SK-N-SH treated with all-trans-retinoic acid at 6 μM for 48 hours (cell line): ENCODE results near the gene SSR2.

ENCODE experiments used
- ARNTL ChIP-seq: fragments of 450-650 bp; formaldehyde crosslinking; IDR thresholded peaks from 2 replicates; pipeline ENCODE4 v1.5.0; 2020; ENCODE audit warnings: low read depth, mild to moderate bottlenecking, moderate library complexity, borderline replicate concordance
- BACH2 ChIP-seq: fragments of 250-450 bp; sonication (Bioruptor Pico); IDR thresholded peaks from 2 replicates; pipeline ENCODE4 v1.9.0; 2021; ENCODE audit warnings: mild to moderate bottlenecking, borderline replicate concordance
- CSDC2 ChIP-seq: fragments of 250-450 bp; sonication (Bioruptor Pico); IDR thresholded peaks from 2 replicates; pipeline ENCODE4 v1.5.0; 2020; ENCODE audit warnings: mild to moderate bottlenecking, moderate library complexity
- ISL1 ChIP-seq: fragments of 250-450 bp; sonication (Bioruptor Pico); IDR thresholded peaks from 2 replicates; pipeline ENCODE4 v2.1.2; 2022; ENCODE audit warnings: mild to moderate bottlenecking, moderate library complexity
- OSR1 ChIP-seq: fragments of 250-450 bp; sonication (Bioruptor Pico); IDR thresholded peaks from 2 replicates; pipeline ENCODE4 v1.8.0; 2022; ENCODE audit warnings: moderate library complexity, mild to moderate bottlenecking, inconsistent platforms
- SNAI2 ChIP-seq: fragments of 250-450 bp; sonication (Bioruptor Pico); IDR thresholded peaks from 2 replicates; pipeline ENCODE4 v1.5.0; 2020; ENCODE audit warnings: mild to moderate bottlenecking, moderate library complexity
- TCF4 ChIP-seq: fragments of 250-450 bp; sonication (Bioruptor Pico); IDR thresholded peaks from 2 replicates; pipeline ENCODE4 v1.8.0; 2021; ENCODE audit warnings: mild to moderate bottlenecking, moderate library complexity, borderline replicate concordance
- ZNF565 ChIP-seq: fragments of 450-650 bp; formaldehyde crosslinking; conservative IDR thresholded peaks from 2 replicates; pipeline ENCODE4 v1.5.0; 2020; ENCODE audit warnings: low read depth, mild to moderate bottlenecking, moderate library complexity
- TF ChIP-seq, protein P1 (sequence below): fragments of 250-450 bp; sonication (Bioruptor Pico); IDR thresholded peaks from 2 replicates; pipeline ENCODE4 v1.5.0; 2020; ENCODE audit warnings: mild to moderate bottlenecking, moderate library complexity

DNA sequence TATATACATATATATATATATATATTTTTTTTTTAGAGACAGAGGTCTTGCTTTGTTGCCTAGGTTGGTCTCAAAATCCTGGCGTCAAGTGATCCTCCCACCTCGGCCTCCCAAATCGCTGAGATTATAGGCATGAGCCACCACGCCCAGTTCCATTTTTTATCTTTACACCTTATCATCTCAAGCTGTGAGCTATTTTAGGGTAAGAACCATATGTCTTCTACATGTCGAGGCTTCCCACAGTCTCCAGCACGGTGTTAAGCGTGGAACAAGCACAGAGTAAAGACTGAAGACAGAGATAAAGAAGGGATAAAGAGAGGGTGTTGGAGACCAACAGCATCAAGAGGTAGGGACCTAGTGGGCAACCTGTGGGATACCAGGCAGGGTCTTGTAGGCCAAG lies 56.6 kb downstream of the SSR2 start:
- TF ChIP-seq ARNTL (CRISPR knock-in tag) (no peak), CSDC2 (no peak), TCF4 (CRISPR knock-in tag) (no peak), SNAI2 (CRISPR knock-in tag) (no peak), ISL1 (CRISPR knock-in tag) (no peak), ZNF565 (CRISPR knock-in tag) (no peak), BACH2 (no peak), OSR1 (CRISPR knock-in tag) (no peak)
- TF ChIP-seq, protein P1, sequence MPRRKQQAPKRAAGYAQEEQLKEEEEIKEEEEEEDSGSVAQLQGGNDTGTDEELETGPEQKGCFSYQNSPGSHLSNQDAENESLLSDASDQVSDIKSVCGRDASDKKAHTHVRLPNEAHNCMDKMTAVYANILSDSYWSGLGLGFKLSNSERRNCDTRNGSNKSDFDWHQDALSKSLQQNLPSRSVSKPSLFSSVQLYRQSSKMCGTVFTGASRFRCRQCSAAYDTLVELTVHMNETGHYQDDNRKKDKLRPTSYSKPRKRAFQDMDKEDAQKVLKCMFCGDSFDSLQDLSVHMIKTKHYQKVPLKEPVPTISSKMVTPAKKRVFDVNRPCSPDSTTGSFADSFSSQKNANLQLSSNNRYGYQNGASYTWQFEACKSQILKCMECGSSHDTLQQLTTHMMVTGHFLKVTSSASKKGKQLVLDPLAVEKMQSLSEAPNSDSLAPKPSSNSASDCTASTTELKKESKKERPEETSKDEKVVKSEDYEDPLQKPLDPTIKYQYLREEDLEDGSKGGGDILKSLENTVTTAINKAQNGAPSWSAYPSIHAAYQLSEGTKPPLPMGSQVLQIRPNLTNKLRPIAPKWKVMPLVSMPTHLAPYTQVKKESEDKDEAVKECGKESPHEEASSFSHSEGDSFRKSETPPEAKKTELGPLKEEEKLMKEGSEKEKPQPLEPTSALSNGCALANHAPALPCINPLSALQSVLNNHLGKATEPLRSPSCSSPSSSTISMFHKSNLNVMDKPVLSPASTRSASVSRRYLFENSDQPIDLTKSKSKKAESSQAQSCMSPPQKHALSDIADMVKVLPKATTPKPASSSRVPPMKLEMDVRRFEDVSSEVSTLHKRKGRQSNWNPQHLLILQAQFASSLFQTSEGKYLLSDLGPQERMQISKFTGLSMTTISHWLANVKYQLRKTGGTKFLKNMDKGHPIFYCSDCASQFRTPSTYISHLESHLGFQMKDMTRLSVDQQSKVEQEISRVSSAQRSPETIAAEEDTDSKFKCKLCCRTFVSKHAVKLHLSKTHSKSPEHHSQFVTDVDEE (CRISPR knock-in tag), result no peak
